Parathyroid adenoma (tissue), 2 donors: ENCODE data around the gene SNTG2.
"Not testable (repeated sequence)": the region's sequence is repeated elsewhere in the genome, so short reads cannot be mapped to it uniquely, and the experiment has no call there.

Experiments used
- H2AFZ ChIP-seq: fragments of 300-600 bp; sonication (generic); one replicate; pipeline ENCODE4 v1.7.0; 2017; ENCODE audit warnings: antibody characterized with exemption, mild to moderate bottlenecking
- H3K27ac ChIP-seq: fragments of 300-600 bp; sonication (generic); one replicate; pipeline ENCODE4 v1.7.0; 2017
- H3K27me3 ChIP-seq: fragments of 300-600 bp; sonication (generic); one replicate; pipeline ENCODE4 v1.7.0; 2017; ENCODE audit warnings: low read length; ENCODE audit not compliant: control insufficient read depth, insufficient read depth
- H3K36me3 ChIP-seq: fragments of 300-600 bp; sonication (generic); one replicate; pipeline ENCODE4 v1.7.0; 2017; ENCODE audit warnings: low read length; ENCODE audit not compliant: control insufficient read depth, insufficient read depth
- H3K4me1 ChIP-seq: fragments of 300-600 bp; sonication (generic); one replicate; pipeline ENCODE4 v1.7.0; 2017; ENCODE audit warnings: control low read depth
- H3K4me2 ChIP-seq: fragments of 300-600 bp; sonication (generic); one replicate; pipeline ENCODE4 v1.7.0; 2017; ENCODE audit warnings: low read length
- H3K4me3 ChIP-seq: fragments of 300-600 bp; sonication (generic); one replicate; pipeline ENCODE4 v1.7.0; 2017; ENCODE audit warnings: low read depth, low read length
- H3K79me2 ChIP-seq: fragments of 300-600 bp; sonication (generic); one replicate; pipeline ENCODE4 v1.7.0; 2017; ENCODE audit warnings: control low read depth
- H3K9ac ChIP-seq: fragments of 300-600 bp; sonication (generic); one replicate; pipeline ENCODE4 v1.7.0; 2017; ENCODE audit warnings: mild to moderate bottlenecking
- H3K9me3 ChIP-seq: fragments of 300-600 bp; sonication (generic); one replicate; pipeline ENCODE4 v1.7.0; 2017; ENCODE audit warnings: low read length; ENCODE audit not compliant: control insufficient read depth
- TF ChIP-seq, protein P1 (sequence below): fragments of 300-600 bp; sonication (generic); IDR thresholded peaks from one replicate; pipeline ENCODE4 v1.7.0; 2017; ENCODE audit warnings: antibody characterized with exemption, mild to moderate bottlenecking
- donor health status: primary hyperparathyroidism.

Gene SNTG2

DNA sequence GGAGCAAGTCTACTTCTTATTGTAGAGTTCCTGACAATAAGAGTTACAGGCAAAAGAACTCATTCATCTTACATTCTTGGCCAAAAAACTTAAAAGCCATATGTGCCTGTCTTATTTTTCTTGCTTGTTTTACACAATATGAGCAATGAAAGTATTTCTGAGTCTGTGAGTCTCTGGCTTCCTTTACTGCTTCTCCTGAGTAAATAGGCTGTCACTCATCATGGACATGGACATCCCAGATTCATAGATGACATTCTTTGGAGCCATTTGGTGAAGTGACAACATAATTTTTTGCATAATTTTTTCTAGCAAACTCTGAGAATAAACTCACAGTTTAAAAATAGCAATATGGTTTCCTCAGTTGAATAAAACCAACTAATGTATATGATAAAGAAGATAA lies 179.3 kb downstream of the SNTG2 start:
- no peaks in the 10 kb centered on the region for H3K9me3 ChIP-seq
- H2AFZ ChIP-seq = no peak overlapping the region
- no peak overlapping the region for H3K4me2 ChIP-seq
- no peak overlapping the region for H3K27ac ChIP-seq
- no peaks in the 10 kb centered on the region for H3K36me3 ChIP-seq
- no peak overlapping the region for H3K9ac ChIP-seq
- H3K4me1 ChIP-seq = no peaks in the 10 kb centered on the region
- TF ChIP-seq, protein P1, sequence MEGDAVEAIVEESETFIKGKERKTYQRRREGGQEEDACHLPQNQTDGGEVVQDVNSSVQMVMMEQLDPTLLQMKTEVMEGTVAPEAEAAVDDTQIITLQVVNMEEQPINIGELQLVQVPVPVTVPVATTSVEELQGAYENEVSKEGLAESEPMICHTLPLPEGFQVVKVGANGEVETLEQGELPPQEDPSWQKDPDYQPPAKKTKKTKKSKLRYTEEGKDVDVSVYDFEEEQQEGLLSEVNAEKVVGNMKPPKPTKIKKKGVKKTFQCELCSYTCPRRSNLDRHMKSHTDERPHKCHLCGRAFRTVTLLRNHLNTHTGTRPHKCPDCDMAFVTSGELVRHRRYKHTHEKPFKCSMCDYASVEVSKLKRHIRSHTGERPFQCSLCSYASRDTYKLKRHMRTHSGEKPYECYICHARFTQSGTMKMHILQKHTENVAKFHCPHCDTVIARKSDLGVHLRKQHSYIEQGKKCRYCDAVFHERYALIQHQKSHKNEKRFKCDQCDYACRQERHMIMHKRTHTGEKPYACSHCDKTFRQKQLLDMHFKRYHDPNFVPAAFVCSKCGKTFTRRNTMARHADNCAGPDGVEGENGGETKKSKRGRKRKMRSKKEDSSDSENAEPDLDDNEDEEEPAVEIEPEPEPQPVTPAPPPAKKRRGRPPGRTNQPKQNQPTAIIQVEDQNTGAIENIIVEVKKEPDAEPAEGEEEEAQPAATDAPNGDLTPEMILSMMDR = no peak
- no peak overlapping the region for H3K4me3 ChIP-seq
- H3K79me2 ChIP-seq = no peaks in the 10 kb centered on the region
- no peaks in the 10 kb centered on the region for H3K27me3 ChIP-seq

DNA sequence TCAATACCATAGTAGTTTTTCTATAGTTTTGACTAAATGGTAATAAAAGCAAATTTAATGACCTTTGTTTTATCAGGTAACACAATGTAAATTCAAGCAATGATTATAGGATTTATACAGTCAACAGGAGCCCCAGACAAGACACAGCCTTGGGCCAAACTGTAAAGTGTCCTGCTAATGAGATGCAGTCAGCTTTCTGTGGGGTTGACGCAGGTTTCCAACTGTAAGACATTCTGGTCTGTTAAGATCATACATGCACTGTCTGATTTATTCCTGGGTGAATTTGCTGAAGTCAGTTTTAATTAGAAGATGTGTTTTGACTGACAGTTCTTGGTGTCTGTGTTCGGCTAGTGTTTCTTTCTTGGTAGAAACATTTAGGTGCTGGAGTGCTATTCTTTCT lies 180.3 kb downstream of the SNTG2 start:
- H3K4me1 ChIP-seq = no peaks in the 10 kb centered on the region
- TF ChIP-seq, protein P1 = no peak
- H3K9ac ChIP-seq = no peak overlapping the region

DNA sequence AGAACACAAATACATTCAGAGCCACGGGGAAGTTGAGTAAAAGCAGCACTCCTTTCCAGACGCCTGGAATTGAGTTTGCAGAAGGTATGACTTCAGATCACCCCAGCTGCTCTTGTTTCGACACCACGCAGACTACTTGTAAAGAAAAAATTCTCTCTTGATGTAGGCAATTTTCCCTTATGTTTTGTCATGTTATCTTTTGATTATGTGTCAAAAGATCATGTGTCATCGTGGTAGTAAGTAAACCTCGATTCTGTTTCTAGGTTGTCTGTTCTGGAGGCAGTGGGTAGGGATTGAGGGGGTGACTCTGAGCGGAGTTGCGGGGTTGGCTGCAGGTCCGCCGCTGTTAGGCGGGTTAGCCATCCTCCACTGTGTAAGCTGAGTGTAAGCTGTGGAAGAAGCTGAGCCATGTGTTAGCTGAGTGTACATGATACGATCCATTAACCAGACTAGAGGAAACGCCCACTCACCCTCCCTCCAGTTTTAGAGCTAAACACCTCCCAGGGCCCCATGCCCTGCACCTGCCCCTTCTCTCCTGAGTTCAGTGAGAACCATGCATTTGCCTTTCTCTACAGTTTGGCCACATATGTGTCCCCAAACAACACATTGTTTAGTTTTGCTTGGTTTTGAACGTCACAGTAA lies 181.8 kb downstream of the SNTG2 start:
- H3K36me3 ChIP-seq = no peaks in the 10 kb centered on the region
- H2AFZ ChIP-seq = no peak overlapping the region
- no peaks in the 10 kb centered on the region for H3K4me1 ChIP-seq
- H3K79me2 ChIP-seq = no peaks in the 10 kb centered on the region
- H3K27ac ChIP-seq = no peak overlapping the region
- H3K27me3 ChIP-seq = no peaks in the 10 kb centered on the region
- no peaks in the 10 kb centered on the region for H3K9me3 ChIP-seq
- TF ChIP-seq, protein P1 = no peak
- no peak overlapping the region for H3K9ac ChIP-seq
- H3K4me2 ChIP-seq = no peak overlapping the region
- H3K4me3 ChIP-seq = no peak overlapping the region

More for the DNA sequence above, 180.3 kb downstream of the SNTG2 start:
- no peaks in the 10 kb centered on the region for H3K27me3 ChIP-seq
- no peaks in the 10 kb centered on the region for H3K79me2 ChIP-seq
- H2AFZ ChIP-seq = no peak overlapping the region
- no peaks in the 10 kb centered on the region for H3K36me3 ChIP-seq
- no peak overlapping the region for H3K4me2 ChIP-seq
- H3K4me3 ChIP-seq = no peak overlapping the region
- H3K27ac ChIP-seq = no peak overlapping the region
- H3K9me3 ChIP-seq = no peaks in the 10 kb centered on the region

DNA sequence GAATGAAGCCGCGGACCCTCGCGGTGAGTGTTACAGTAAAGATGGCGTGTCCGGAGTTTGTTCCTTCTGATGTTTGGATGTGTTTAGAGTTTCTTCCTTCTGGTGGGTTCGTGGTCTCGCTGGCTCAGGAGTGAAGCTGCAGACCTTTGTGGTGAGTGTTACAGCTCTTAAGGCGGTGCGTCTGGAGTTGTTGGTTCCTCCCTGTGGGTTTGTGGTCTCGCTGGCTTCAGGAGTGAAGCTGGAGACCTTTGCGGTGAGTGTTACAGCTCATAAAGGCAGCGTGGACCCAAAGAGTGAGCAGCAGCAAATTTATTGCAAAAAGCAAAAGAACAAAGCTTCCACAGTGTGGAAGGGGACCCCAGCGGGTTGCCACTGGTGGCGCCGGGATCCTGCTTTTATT lies 183.2 kb downstream of the SNTG2 start:
- H2AFZ ChIP-seq, H3K36me3 ChIP-seq, H3K4me1 ChIP-seq, H3K27me3 ChIP-seq, H3K27ac ChIP-seq, H3K9ac ChIP-seq, H3K9me3 ChIP-seq, H3K4me3 ChIP-seq, H3K79me2 ChIP-seq, H3K4me2 ChIP-seq: not testable (repeated sequence)

DNA sequence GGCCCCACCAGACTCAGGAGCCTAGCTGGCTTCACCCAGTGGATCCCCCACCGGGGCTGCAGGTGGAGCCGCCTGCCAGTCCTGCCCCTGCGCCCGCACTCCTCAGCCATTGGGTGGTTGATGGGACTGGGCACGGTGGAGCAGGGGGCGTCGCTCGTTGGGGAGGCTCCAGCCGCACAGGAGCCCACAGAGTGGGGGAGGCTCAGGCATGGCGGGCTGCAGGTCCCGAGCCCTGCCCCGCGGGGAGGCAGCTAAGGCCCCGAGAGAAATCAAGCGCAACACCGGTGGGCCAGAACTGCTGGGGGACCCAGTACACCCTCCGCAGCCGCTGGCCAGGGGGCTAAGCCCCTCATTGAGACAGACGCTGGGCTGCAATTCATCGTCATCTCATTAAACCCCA lies 184.0 kb downstream of the SNTG2 start:
- TF ChIP-seq, protein P1 = no peak
- H3K27me3 ChIP-seq = no peaks in the 10 kb centered on the region
- no peaks in the 10 kb centered on the region for H3K36me3 ChIP-seq
- no peak overlapping the region for H3K4me2 ChIP-seq
- no peak overlapping the region for H3K4me3 ChIP-seq
- no peaks in the 10 kb centered on the region for H3K79me2 ChIP-seq
- no peak overlapping the region for H2AFZ ChIP-seq
- no peaks in the 10 kb centered on the region for H3K9me3 ChIP-seq
- no peak overlapping the region for H3K27ac ChIP-seq
- H3K4me1 ChIP-seq = no peaks in the 10 kb centered on the region
- no peak overlapping the region for H3K9ac ChIP-seq
